ENCODE results near the gene PCBP4.

Gene PCBP4

DNA sequence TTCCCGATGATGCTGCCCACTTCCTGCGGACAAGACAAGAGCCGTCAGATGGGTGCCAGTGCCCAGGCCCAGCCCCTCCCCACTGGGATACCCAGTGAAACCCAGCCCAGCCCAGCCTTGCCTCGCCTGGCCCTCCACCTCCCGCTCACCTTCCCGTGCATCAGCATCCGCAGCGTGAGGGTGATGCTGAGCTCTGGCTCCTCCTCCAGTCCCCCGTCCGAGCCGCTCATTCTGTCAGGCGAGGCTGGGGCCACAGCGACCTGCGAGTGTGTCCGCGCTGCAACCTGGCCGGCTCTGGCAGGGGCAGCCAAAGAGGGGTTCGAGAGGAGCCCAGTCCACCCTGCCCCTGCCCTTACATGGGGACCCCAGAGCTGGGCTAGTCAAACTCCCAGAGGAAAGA lies 6.2 kb downstream of the PCBP4 start:
- no peak for DNase-seq (ENCODE audit: low read depth)
- H3K4me3 ChIP-seq (replicated peaks; ENCODE audit: low read depth, low read length) = no peak overlapping the region
- TF ChIP-seq, protein P1, sequence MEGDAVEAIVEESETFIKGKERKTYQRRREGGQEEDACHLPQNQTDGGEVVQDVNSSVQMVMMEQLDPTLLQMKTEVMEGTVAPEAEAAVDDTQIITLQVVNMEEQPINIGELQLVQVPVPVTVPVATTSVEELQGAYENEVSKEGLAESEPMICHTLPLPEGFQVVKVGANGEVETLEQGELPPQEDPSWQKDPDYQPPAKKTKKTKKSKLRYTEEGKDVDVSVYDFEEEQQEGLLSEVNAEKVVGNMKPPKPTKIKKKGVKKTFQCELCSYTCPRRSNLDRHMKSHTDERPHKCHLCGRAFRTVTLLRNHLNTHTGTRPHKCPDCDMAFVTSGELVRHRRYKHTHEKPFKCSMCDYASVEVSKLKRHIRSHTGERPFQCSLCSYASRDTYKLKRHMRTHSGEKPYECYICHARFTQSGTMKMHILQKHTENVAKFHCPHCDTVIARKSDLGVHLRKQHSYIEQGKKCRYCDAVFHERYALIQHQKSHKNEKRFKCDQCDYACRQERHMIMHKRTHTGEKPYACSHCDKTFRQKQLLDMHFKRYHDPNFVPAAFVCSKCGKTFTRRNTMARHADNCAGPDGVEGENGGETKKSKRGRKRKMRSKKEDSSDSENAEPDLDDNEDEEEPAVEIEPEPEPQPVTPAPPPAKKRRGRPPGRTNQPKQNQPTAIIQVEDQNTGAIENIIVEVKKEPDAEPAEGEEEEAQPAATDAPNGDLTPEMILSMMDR (IDR thresholded peaks at IDR 0.05; ENCODE audit: low read length, missing control alignments) = no peak

DNA sequence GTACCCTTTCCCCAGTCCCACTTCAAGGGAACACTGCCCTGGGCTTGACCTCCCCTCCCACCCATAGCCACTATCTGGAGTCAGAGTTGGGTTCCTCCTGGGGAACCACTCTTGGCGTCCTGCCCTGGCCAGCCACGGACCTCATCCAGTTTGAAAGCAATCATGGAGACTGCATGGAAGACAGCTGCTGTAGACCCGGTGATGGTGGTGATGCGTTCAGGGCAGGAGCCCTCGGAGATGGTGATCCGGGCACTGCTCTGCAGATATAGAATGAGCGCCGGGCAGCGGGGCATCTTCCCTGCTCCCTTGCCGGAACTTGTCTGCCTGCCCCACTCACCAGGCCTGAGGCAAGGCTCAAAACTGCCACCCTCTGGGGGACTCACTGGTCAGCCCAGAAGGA lies 6.9 kb downstream of the PCBP4 start:
- TF ChIP-seq, protein P1 (IDR thresholded peaks at IDR 0.05; ENCODE audit: low read length, missing control alignments) = no peak
- no peak for DNase-seq (ENCODE audit: low read depth)
- no peak overlapping the region for H3K4me3 ChIP-seq (replicated peaks; ENCODE audit: low read depth, low read length)

DNA sequence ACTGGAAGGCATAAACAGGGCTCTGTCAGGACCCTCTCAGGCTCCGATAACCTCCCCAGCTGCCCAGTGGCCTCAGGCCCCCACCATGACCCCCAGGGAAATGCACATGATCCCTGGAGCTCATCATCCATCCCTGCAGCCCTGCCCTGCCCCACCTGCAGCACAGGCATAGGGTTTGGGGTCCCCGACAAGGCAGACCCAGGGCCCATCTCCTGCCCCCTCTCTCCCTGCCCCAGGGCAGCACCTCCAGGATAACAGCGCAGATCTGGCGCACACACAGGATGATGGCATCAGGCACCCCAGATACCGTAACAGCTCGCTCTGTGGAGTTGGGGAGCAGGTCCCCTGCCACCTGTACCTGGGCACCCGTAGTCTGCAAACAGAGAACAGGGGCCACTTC lies 7.6 kb downstream of the PCBP4 start:
- DNase-seq (ENCODE audit: low read depth) = no peak
- TF ChIP-seq, protein P1 (IDR thresholded peaks at IDR 0.05; ENCODE audit: low read length, missing control alignments) = no peak
- no peak overlapping the region for H3K4me3 ChIP-seq (replicated peaks; ENCODE audit: low read depth, low read length)

DNA sequence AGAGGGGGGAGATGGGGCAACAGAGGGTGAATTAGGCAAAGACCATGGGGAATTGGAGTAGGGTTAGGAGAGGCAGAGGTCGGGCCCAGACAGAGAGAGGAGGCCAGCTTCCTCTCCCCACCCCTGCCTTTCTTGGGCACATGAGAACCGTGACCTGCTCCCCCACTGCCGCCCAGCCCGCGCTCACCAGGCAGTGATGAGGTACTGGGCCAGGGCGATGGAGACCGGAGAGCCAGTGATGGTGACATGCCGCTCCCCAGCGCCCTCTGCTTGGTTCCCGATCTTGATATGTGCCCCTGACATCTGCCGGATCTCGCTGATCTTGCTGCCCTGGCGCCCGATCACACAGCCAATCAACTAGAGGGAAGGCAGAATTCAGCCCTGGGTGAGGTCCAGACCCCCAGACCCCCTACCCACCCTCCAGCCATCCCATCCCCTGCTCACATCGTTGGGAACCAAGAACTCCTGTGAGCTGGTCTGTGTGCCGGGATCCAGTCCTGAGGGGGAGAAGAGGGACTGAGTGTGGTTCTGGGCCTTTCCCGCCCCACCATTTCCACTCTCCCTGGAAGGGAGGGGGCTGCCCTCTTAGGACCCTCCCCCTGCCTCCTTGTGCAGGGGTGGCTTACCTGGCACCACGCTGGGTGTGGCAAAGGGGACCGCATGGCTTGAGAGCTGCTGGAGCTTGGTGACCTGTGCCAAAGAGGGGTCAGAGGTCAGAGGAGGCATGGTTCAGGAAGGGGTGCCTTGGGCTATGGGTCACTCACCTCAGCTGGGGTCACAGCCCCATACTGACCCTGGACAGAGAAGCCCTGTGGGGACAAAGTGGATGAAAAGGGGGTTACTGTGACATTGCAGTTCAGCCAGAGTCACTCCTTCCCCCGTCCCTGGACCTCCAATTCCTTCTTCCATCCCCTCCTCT lies 8.4 kb downstream of the PCBP4 start:
- no peak overlapping the region for H3K4me3 ChIP-seq (replicated peaks; ENCODE audit: low read depth, low read length)
- TF ChIP-seq, protein P1 (IDR thresholded peaks at IDR 0.05; ENCODE audit: low read length, missing control alignments) = no peak
- DNase-seq (ENCODE audit: low read depth) = no peak

DNA sequence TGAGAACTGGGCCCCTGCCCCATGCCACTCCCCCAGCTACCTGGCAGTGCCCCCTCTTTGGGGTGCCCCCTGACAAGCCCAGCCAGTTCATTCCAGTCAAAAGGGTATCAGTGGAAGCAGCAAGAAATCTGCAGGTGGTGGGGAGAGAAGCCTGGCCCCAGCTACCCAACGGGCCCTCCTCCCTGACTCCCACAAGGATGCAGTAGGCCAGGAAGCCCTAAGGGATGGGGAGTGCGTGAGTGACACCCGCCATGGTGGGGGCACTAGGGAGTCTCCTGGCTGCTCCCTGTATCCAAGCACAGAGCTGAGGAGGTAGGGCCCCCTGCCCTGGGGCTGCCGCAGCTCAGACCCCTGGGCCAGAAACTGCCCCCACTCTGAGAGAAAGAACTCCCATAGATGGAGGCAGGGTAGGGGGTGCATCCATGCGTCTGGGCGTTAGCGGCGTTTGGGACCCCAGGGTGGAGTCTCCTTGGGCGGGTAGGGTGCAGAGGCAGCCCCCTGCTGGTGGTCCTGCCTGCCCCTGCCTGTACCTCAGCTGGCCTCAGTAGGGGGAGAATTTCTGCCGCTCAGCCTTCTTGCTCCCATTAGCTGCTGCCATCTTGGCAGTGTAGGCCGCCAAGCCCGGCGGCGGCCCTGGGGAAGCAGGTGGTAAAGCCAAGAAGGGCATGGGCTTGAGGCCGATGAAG lies 9.6 kb downstream of the PCBP4 start:
- no peak for DNase-seq (ENCODE audit: low read depth)
- TF ChIP-seq, protein P1 (IDR thresholded peaks at IDR 0.05; ENCODE audit: low read length, missing control alignments) = no peak
- no peak overlapping the region for H3K4me3 ChIP-seq (replicated peaks; ENCODE audit: low read depth, low read length)

DNA sequence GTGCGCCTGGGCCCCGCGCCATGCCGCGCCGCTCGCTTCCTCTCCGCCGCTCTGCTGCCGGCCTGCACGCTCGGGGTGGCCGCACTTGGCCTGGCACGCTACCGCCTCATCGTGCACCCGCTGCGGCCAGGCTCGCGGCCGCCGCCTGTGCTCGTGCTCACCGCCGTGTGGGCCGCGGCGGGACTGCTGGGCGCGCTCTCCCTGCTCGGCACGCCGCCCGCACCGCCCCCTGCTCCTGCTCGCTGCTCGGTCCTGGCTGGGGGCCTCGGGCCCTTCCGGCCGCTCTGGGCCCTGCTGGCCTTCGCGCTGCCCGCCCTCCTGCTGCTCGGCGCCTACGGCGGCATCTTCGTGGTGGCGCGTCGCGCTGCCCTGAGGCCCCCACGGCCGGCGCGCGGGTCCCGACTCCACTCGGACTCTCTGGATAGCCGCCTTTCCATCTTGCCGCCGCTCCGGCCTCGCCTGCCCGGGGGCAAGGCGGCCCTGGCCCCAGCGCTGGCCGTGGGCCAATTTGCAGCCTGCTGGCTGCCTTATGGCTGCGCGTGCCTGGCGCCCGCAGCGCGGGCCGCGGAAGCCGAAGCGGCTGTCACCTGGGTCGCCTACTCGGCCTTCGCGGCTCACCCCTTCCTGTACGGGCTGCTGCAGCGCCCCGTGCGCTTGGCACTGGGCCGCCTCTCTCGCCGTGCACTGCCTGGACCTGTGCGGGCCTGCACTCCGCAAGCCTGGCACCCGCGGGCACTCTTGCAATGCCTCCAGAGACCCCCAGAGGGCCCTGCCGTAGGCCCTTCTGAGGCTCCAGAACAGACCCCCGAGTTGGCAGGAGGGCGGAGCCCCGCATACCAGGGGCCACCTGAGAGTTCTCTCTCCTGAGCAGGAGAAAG lies 11.1 kb downstream of the PCBP4 start:
- DNase-seq (ENCODE audit: low read depth) = peak; percentile 52
- H3K4me3 ChIP-seq (replicated peaks; ENCODE audit: low read depth, low read length) = no peak overlapping the region
- TF ChIP-seq, protein P1 (IDR thresholded peaks at IDR 0.05; ENCODE audit: low read length, missing control alignments) = peak; percentile 34
